GM21367 (cell line): Measurements from ENCODE around the gene EMC6.
"Not testable (repeated sequence)": the region's sequence is repeated elsewhere in the genome, so short reads cannot be mapped to it uniquely, and the experiment has no call there.

Source experiments
- ATAC-seq: cut with Tn5 transposase; IDR thresholded peaks from one replicate; pipeline ENCODE4 v1.9.1; 2021; ENCODE audit not compliant: unreplicated experiment

The EMC6 gene

DNA sequence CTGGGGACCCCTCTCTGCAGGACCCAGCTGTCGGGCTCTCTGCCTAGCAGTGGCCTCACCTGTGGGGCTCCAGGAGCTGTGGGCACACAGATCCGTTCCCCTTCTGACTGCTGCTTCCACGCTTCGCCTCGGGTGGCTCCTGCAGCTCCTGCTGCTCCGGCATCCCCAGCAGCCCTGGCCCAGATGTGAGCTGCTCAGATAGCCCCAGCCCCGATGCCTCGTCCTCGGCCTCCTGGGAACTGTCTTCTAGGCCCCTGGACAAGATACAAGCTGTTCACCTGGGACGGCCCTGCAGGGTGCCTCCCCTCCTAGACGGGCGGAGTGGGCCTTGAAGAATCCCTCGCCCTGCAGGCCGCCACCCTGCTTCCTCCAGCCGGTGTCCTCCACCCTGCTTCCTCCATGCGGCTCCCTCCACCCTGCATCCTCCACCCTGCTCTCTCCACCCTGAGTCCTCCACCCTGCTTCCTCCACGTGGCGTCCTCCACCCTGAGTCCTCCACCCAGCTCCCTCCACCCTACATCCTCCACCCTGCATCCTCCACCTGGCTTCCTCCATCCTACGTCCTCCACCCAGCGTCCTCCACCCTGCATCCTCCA, 11.0 kb downstream of the EMC6 start:
- no peak for ATAC-seq

DNA sequence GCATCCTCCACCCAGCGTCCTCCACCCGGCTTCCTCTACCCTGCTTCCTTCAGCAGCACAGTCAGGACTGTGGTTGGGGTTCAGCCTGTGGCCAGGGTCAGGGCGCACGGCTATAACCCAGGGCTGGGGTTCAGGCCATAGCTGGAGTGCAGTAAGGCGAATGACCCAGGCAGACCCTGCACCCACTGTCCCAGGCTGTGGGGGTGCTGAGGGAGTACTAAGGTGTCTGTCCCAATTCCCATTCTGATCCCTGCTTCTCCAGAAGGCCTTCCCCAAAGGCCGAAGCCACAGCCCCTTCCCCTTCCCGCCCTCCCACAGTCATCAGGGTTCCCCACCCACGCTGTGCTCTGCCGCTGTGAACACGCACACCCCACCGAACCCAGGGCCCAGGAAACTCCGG, 12.4 kb downstream of the EMC6 start:
- no peak for ATAC-seq

DNA sequence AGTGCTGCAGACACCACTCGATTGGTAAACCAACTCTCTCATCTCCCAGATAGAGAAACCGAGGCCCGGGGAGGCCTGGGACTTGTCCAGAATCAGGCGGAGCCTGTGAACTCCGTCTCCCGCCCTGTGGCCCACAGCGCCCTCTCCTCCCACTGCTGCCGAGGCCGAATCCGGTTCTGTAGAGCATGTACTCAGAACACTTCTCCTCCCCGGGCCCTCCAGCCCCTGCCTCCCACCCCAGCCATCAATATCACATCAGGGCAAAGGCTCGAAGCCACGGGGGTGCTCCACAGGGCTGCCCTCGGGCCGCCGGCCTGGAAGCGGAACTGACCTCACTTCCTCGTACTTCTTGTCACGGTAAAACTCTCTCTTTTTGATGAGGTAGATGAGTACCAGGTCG, 13.0 kb downstream of the EMC6 start:
- ATAC-seq = no peak

DNA sequence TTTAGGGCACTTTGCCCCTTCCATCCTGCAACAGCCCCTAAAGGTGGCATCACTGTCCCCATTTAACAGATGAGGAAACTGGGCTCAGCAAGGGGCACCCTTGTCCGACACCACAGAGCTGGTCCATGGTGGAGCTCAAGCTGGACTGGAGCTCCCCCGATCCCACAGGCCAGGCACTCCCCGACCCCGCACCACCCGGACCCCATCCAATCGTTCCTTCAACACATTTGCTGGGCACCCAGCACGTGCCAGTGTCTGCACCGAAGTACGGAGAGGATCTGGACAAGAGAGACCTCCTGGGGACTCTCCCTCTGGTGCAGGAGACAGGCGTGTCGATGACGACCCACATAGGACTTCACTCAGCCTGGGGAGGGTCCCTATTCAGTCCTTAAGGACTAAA, 13.4 kb downstream of the EMC6 start:
- no peak for ATAC-seq

DNA sequence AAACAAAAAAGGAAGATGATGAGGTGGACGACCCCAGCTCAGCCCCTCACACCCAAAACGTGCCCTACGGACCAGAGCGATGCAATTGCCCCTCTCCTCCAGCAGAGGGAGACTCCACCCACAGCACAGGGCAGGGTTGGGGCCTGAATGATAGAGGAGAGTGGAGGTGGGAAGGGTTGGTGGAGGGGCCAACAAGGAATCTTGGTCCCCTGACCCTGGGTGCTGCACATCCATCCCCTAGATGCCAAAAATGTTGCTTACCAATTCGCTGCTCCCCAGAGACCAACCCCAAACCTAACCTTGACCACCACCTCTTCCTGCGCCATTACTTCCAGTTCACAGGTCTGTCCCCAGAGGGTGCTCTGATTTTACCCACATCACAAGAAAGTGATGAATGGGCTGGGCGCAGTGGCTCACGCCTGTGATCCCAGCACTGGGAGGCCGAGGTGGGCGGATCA, 14.5 kb downstream of the EMC6 start:
- no peak for ATAC-seq

DNA sequence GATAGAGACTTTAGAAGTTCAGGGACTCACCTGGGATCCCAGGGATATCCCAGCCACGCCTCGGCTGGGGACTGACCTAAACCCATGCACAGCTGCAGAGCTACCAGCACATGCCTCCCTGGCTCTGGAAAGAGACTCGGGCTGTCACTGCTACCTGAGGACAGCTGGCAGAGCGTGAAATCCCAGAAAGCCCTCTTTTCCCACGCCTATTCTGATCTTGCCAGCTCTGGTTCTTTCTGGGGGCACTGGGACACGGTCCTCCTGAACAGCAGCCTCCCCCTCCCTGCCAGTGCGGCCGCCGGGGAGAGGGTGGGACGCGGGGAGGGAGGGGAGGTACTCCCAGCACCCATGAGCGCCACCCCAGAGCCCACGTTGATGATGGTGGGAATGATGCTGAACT, 16.6 kb downstream of the EMC6 start:
- no peak for ATAC-seq

DNA sequence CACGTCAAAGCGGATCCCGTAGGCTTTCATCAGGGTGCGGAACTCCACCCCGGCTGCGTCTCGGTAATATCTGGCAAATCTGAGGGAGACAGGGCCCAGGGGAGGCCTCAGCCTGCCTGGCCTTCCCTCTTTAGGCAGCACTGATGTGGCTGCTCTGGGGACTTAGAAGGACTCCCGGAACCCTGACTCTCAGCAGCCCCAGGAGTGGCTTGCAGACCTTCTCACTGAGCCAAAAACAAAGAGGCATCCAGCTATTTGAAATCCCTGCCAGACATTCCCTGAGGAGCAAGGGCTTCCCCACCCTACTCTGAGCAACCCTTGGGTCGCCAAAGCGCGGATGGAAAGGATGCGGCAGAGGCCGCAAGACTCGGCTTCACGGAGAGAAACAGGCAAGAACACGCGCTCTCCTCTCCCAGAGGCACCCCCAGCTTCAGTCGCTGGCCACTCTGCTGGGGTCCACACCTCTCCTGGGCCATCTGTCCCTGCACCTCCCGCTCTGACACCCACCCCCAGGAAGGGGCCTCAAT, 19.5 kb downstream of the EMC6 start:
- ATAC-seq = no peak

DNA sequence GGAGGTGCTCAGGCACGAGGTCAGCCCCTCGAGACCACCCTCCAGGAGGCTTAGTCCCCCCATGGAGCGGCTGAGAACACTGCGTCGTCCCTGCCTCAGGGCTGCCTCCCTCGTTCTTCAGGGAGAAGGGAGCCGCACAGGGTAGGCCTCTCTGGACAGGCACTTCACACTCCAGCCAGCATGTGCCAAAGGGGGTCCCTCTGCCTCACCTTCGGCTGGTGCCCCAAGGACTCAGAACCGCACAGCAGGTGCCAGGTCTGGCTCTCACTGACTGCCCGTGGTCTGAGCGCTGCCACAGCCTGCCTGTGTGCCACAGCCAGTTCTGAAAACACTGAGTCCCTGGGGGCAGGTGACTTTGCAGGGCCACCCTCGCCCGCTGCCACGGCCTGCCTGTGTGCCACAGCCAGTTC, 20.2 kb downstream of the EMC6 start:
- ATAC-seq = no peak

DNA sequence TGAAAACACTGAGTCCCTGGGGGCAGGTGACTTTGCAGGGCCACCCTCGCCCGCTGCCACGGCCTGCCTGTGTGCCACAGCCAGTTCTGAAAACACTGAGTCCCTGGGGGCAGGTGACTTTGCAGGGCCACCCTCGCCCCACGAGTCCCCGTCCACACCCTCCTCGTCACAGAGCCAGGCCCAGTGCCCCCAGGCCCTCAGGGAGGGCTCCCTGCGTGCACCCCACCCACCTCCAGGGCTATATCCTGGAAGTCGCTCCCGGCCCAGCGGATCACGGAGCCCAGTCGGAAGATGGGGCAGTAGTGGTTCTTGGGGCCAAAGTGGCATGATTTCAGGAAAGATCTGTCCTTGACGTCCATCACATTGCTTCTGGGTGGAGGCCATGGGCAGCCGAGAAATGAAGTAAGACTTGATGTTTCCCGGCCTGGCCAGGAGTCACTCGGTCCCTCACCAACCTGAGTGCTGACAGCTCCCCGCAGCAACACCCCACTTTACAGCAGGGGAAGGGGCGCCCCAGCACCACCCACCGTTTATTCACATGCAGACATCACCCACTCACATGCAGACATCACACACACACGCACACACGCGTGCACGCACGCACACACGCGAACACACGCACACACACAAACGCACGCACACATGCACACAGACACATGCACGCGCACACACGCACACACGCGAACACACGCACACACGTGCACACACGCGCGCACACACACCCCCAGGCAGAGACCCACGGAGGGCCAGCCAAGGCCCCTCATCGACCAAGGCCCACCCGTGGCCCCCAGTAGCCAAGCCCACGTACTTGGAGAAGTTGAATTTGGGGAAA, 20.9 kb downstream of the EMC6 start:
- ATAC-seq = no peak

DNA sequence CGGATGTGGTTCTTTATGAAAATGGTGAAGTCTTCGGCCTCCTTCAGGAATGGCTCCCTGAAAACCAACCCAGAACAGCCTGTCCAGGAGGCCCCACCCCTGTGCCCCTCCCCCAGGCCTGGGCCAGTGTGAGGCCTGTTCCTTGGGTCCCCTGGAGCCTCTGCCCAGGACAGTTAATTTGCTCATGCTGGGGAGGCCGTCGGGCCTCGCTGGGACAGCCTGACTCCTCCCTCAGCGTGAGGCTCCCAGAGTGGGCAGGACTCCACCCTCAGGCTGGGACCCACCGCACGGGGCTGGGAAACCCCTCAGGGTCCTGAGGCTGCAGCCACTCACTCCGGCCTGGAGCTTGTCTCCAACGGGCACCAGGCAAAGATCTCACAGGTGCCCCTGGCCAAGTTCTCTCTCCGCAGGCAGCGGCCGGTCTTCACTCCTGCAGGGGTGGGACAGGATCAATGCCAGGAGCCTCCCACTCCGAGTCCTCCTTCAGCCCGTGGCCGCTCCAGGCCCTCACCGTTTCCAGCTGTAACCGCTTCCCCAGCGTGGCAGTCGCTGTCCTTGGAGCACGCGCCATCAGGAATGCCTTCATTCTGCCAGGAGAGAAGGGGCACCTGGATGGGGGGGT, 21.6 kb downstream of the EMC6 start:
- no peak for ATAC-seq

DNA sequence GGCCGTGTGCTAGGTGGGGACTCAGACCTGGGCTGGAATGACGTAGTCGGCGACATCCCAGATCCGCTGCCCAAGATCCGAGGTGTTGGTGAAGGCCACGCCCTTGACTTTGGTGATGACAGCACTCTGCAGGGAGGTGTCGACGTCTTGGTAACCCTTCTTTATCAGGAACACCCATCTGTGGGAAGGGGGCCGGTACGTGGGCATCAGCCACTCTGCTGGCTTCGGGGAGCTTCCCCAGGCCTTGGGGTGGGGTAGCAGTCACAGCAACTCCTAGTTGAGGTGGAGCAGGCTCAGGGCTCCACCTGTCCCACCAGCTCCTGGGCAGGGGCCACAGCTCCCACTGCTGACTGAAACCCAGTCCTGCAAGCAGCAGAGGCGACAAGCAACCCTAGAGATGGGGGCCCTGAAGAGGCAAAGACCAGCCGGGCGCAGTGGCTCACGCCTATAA, 23.0 kb downstream of the EMC6 start:
- ATAC-seq = no peak

DNA sequence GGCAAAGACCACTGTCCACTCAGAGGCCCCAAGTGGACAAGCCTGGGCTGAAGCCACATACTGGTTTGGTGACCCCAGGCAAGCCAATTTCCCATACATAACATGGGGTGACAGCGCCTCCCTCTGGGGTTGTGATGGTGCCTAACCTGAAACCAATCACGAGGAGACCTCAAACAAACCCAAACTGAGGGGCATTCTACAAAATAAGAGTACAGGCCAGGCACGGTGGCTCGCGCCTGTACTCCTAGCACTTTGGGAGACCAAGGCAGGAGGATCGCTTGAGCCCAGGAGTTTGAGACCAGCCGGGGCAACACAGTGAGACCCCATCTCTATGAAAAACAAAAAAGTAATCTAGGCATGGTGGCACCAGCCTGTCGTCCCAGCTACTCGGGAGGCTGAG, 23.7 kb downstream of the EMC6 start:
- ATAC-seq = no peak

DNA sequence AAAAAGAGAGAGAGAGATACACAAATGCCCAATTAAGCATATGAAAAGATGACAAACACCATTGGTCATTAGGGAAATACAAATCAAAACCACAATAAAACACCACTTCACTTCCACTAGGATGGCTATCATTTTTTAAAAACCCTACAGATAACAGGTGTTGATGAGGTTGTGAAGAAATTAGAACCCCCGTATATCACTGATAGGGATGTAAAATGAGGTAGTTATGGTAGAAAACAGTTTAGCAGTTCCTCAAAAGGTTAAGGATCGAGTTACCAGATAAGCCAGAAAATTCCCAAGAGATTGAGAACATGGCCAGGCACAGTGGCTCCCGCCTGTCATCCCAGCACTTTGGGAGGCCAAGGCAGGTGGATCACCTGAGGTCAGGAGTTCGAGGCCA, 24.5 kb downstream of the EMC6 start:
- no peak for ATAC-seq

DNA sequence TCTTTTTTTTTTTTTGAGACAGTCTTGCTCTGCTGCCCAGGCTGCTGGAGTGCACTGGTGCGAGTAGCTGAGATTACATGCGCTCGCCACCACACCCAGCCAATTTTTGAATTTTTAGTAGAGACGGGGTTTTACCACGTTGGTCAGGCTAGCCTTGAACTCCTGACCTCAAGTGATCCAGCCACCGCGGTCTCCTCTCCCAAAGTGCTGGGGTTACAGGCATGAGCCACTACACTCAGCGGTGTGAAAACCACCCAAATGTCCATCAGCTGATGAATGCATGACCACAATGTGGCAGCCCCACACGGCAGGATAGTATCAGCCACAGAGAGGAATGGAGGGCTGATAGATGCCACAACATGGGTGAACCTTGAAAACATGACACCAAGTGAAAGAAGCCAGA, 25.2 kb downstream of the EMC6 start:
- ATAC-seq = no peak

DNA sequence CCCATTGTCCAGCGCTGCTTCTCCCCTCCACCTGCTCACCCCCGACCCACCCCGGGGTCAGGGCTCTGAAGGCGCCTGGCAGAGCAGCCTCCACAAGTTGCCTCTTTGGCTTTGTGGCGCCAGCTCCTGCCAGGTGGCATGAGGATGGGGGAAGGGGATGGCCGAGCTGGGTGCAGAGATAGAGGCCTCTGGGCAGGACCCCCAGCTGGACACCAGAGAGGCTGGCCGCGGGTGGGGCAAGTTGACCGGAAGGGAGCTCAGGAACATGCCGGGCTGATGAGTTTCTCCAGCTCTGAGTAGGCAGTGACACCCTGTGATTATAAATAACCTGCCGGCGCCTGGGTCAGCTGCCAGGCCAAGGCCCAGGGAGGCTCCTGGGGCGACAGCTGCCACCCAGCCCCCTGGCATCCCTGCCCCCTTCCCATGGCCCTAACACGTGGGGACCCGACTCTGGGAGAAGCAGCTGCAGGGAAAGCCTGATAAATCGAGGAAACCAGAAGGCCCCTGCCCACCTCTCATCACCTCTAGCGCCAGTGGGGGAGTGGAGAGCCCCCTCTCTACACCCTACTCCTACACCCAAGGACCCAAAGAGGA, 26.6 kb downstream of the EMC6 start:
- no peak for ATAC-seq

DNA sequence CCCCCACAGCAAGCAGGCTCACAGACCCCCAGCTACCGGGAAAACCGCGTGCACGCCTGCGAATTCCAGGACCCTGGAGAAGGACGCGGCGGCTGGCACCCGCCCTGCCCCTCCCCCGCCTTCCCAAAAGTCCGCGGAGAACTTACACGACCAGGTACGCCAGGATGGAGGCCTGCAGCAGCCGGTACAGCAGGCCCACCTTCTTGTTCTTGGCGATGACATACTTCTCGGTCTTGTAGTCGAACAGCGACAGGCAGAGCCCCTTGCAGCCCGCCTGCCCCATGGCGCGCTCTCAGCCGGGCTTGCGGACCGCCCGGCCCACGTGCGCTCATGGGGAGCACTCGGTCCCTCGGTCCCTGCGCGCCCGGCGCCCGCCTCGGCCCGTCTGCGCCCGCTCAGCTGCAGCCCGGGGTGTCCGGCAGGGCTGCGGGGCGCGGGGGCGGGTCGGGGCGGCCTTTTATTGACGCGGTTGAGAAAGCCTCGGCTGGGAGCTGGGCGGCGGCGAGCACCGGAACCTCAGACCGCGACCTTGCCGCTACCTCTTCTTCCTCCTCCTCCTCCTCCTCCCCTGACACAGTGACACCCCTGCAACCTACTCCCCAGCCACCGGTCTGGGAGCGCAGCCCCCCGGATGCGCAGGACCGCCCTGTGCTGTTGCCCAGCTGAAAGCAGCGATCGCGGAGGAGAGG, 27.3 kb downstream of the EMC6 start, which contains the start of gene P2RX5:
TSS of gene P2RX5 (minus strand) at position 433 of the 689 bp plus-strand sequence. CDS start at position 283, 150 bp downstream.
- ATAC-seq = no peak

DNA sequence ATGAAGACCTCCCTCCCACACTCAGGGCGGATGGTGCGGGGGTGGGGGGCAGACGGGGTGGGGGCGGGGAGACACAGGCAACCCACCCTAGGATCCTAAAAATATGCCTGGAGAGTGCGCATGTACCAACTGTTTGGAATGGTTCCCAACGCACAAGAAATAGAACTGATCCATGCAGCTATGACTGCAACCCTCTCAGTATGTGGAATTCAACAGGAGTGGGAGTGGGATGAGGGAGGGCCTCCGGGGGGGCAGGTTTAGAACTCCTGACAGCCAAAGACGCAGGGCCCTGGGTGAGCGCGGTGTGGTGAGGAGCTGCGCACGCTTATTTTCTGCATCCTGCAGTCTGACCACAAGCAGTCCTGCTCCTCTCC, 28.5 kb downstream of the EMC6 start:
- ATAC-seq = no peak

DNA sequence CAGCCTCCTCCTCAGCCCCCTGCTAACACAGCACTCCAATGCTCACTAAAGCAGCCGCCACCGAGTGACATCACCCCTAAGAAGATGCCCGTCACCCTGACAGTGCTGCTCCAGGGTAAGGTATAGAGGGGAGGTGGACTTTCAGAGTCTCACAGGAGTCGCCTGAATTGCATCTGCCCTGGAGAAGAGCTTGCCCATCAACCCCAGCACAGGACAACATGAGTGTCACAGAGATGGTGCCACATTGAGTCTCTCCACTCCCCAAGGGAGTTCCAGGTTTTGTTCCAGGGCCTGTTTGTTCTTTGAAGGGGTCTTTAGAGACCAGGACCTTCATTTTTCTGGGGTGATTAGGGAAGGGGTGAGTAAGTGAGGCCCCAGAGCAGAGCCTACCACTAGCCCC, 29.5 kb downstream of the EMC6 start:
- no peak for ATAC-seq

DNA sequence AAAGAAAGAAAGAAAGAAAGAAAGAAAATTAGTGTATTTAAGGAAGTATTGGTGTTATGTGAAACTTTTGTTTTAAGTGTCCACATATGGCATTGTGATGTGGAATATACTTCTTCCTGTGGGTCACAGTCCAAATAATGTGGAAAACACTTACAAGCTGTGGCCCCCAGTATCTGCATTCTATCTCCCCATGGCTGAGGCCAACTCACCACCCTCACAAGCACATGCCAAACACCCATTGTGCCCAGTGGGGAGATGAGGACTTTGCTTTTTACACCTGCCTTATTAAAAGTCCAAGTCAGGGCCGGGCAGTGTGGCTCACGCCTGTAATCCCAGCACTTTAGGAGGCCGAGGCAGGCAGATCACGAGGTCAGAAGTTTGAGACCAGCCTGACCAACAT, 31.3 kb downstream of the EMC6 start:
- no peak for ATAC-seq

DNA sequence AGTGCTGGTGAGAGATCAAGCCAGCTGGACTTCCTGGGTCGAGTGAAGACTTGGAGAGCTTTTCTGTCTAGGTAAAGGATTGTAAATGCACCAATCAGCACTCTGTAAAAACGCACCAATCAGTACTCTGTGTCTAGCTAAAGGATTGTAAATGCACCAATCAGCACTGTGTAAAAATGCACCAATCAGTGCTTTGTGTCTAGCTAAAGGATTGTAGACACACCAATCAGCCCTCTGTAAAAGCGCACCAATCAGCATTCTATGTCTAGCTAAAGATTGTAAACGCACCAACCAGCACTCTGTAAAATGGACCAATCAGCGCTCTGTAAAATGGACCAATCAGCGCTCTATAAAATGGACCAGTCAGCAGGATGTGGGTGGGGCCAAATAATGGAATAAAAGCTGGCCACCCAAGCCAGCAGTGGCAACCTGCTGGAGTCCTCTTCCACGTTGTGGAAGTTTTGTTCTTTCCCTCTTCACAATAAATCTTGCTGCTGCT, 33.5 kb downstream of the EMC6 start:
- ATAC-seq = not testable (repeated sequence)
